A549 (cell line): ENCODE data around the gene FBXL20. TPM values are rescaled to one million over a fixed set of nuclear protein-coding genes. Genes with fewer than 3 reads are reported as not detected.
"Not testable (repeated sequence)": the region's sequence is repeated elsewhere in the genome, so short reads cannot be mapped to it uniquely, and the experiment has no call there.

ENCODE experiments used
- ATAC-seq, 2 experiments: fragments of 200-7000 bp in 1 of 2; fragments of >200 bp in 1 of 2; cut with Nextera tagmentation in 1 of 2; cut with Tn5 transposase in 1 of 2; 3 replicates each; pipeline versions ENCODE4 v1.8.0 to v1.9.1; 2018 to 2020; ENCODE audit warnings: mild to moderate bottlenecking in 1 of 2, moderate library complexity in 1 of 2
- CTCF ChIA-PET: fragments of 300-600 bp; sonication (Branson Sonifier 250); formaldehyde crosslinking; extraction: SDS; loops from one replicate; lab custom pipeline; 2021; ENCODE audit warnings: antibody characterized with exemption, inconsistent platforms; lab: Yijun Ruan, JAX
- POLR2A ChIA-PET: fragments of 350-600 bp; formaldehyde crosslinking; extraction: SDS; loops from one replicate; lab custom pipeline; 2021; ENCODE audit warnings: antibody characterized with exemption, inconsistent platforms; lab: Yijun Ruan, JAX
- DNase-seq, 2 experiments: peaks; one replicate each; pipeline versions ENCODE4 v3.0.0 to v3.0.0-alpha.2; 2011 to 2016; ENCODE audit warnings: low read depth in 1 of 2, low spot score in 1 of 2
- FAIRE-seq: peaks from 2 replicates; lab custom pipeline; 2011; peaks lifted over from hg19 to GRCh38; lab: Jason Lieb, UNC
- H3K27ac ChIP-seq, 2 experiments: fragments of >200 bp; sonication (Bioruptor Twin); formaldehyde crosslinking; 3 replicates each; pipeline ENCODE4 v1.5.1; 2016 to 2017
- H3K4me1 ChIP-seq: fragments of >200 bp; sonication (Bioruptor Twin); formaldehyde crosslinking; 3 replicates; pipeline ENCODE4 v1.6.1; 2016
- H3K4me2 ChIP-seq: fragments of >200 bp; sonication (Bioruptor Twin); formaldehyde crosslinking; 3 replicates; pipeline ENCODE4 v1.6.1; 2016
- H3K4me3 ChIP-seq: fragments of >200 bp; sonication (Bioruptor Twin); formaldehyde crosslinking; 3 replicates; pipeline ENCODE4 v1.5.1; 2016
- H3K9me3 ChIP-seq: fragments of >200 bp; sonication (Bioruptor Twin); formaldehyde crosslinking; 3 replicates; pipeline ENCODE4 v1.6.1; 2016
- BHLHE40 ChIP-seq: IDR thresholded peaks from 2 replicates; pipeline ENCODE4 v1.6.1; 2012; ENCODE audit warnings: low read depth, low read length, inconsistent platforms
- CBX2 ChIP-seq: fragments of 200-600 bp; sonication (generic); IDR thresholded peaks from 2 replicates; pipeline ENCODE4 v1.6.1; 2016; ENCODE audit warnings: low read depth, mild to moderate bottlenecking, borderline replicate concordance
- CBX8 ChIP-seq: fragments of 200-600 bp; sonication (generic); IDR thresholded peaks from 2 replicates; pipeline ENCODE4 v1.6.1; 2016
- CEBPB ChIP-seq, 2 experiments: fragments of >200 bp in 1 of 2; sonication (Bioruptor Twin) in 1 of 2; formaldehyde crosslinking in 1 of 2; IDR thresholded peaks; 2 replicates each; pipeline ENCODE4 v1.6.1; 2012 to 2016
- CHD2 ChIP-seq: fragments of 150-350 bp; IDR thresholded peaks from 2 replicates; pipeline ENCODE4 v1.6.1; 2014; ENCODE audit warnings: low read length; ENCODE audit not compliant: partially characterized antibody
- E2F6 ChIP-seq: IDR thresholded peaks from 2 replicates; pipeline ENCODE4 v1.6.1; 2012; ENCODE audit warnings: low read depth, borderline replicate concordance
- GATA3 ChIP-seq: IDR thresholded peaks from 2 replicates; pipeline ENCODE4 v1.6.1; 2012; ENCODE audit warnings: borderline replicate concordance
- HOXA7 ChIP-seq: fragments of 250-450 bp; sonication (Bioruptor Pico); IDR thresholded peaks from 2 replicates; pipeline ENCODE4 v1.5.0; 2020; ENCODE audit warnings: mild to moderate bottlenecking, moderate library complexity
- JUNB ChIP-seq: fragments of >200 bp; sonication (Bioruptor Twin); formaldehyde crosslinking; IDR thresholded peaks from 2 replicates; pipeline ENCODE4 v1.6.1; 2016
- KDM1A ChIP-seq: fragments of 200-600 bp; sonication (generic); IDR thresholded peaks from 2 replicates; pipeline ENCODE4 v1.6.1; 2016; ENCODE audit warnings: low read depth, mild to moderate bottlenecking
- KDM5A ChIP-seq: fragments of 200-600 bp; sonication (generic); IDR thresholded peaks from 2 replicates; pipeline ENCODE4 v1.6.1; 2016; ENCODE audit warnings: antibody characterized with exemption, mild to moderate bottlenecking
- MAFK ChIP-seq: fragments of 450-650 bp; IDR thresholded peaks from 2 replicates; pipeline ENCODE4 v1.6.1; 2014; ENCODE audit not compliant: partially characterized antibody
- MAZ ChIP-seq: fragments of 150-350 bp; IDR thresholded peaks from 2 replicates; pipeline ENCODE4 v1.6.1; 2014; ENCODE audit warnings: antibody characterized with exemption, low read depth, low read length, borderline replicate concordance
- NFE2L2 ChIP-seq: fragments of 150-350 bp; conservative IDR thresholded peaks from 2 replicates; pipeline ENCODE4 v1.6.1; 2014; ENCODE audit warnings: low read length
- NPAS2 ChIP-seq: fragments of 250-450 bp; sonication (Bioruptor Pico); IDR thresholded peaks from 2 replicates; pipeline ENCODE4 v1.8.0; 2022; ENCODE audit warnings: mild to moderate bottlenecking, moderate library complexity, borderline replicate concordance
- NR3C1 ChIP-seq: fragments of >200 bp; sonication (Bioruptor Twin); formaldehyde crosslinking; IDR thresholded peaks from 3 replicates; pipeline ENCODE4 v1.6.1; 2017
- SMC3 ChIP-seq: fragments of >200 bp; sonication (Bioruptor Twin); formaldehyde crosslinking; IDR thresholded peaks from 3 replicates; pipeline ENCODE4 v1.6.1; 2018; ENCODE audit warnings: inconsistent platforms
- ZC3H11A ChIP-seq: fragments of 450-650 bp; IDR thresholded peaks from 2 replicates; pipeline ENCODE4 v1.6.1; 2014; ENCODE audit warnings: antibody characterized with exemption, mild to moderate bottlenecking
- WGBS: methylation state at CpG from one replicate; pipeline ENCODE4 v1.1.6; 2017; ENCODE audit errors: missing lambda C conversion rate; 5-methylcytosine and 5-hydroxymethylcytosine counted together
- polyA plus RNA-seq, 4 experiments: library from polyadenylated mRNA; depleted of rRNA in 3 of 4; stranded (reverse); fragments of >200 nt; fragmentation: RNase III in 1 of 4; extraction: RNeasy Plus Mini Kit Qiagen cat#74134 plus additional on column Dnase treatment in 1 of 4; gene quantifications; 2 replicates in 3 of 4; 3 replicates in 1 of 4; pipeline ENCODE4 v1.2.3, GENCODE V29; 2011 to 2017
- TF ChIP-seq, protein P1 (sequence below): IDR thresholded peaks from 2 replicates; pipeline ENCODE4 v1.6.1; 2012
- TF ChIP-seq, protein P2 (sequence below): fragments of >200 bp; sonication (Bioruptor Twin); formaldehyde crosslinking; IDR thresholded peaks from 2 replicates; pipeline ENCODE4 v1.6.1; 2016

Gene FBXL20
- polyA plus RNA-seq, 2 of the 4 experiments (the other 2 are of a cell fraction): 5.7 to 6.7 TPM

- H3K9me3 ChIP-seq: no peaks in the 10 kb centered on the region
- POLR2A ChIA-PET: no interaction called here
- no peak for ATAC-seq
- no peak for FAIRE-seq
- no peak overlapping the region for H3K4me2 ChIP-seq
- H3K27ac ChIP-seq: no peak overlapping the region
- TF ChIP-seq, protein P1, sequence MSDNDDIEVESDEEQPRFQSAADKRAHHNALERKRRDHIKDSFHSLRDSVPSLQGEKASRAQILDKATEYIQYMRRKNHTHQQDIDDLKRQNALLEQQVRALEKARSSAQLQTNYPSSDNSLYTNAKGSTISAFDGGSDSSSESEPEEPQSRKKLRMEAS: no peak
- TF ChIP-seq MAFK: no peak
- TF ChIP-seq CHD2: no peak
- no peak for TF ChIP-seq KDM5A
- no peak for TF ChIP-seq CEBPB (IDR thresholded peaks at IDR 0.05)
- TF ChIP-seq NPAS2 (CRISPR knock-in tag): no peak
- TF ChIP-seq SMC3: no peak
- no peak for TF ChIP-seq JUNB
- no peak for DNase-seq
- WGBS: 82% methylated on average over 3 of the region's 3 CpGs
- H3K4me1 ChIP-seq: no peaks in the 10 kb centered on the region
- no peak overlapping the region for H3K4me3 ChIP-seq
- CTCF ChIA-PET: interaction anchor here (1.3 to 2.4 kb wide), 2 partner anchors 11 to 97 kb away, joined by 4 to 8 read pairs; no protein-coding TSS in a partner anchor
Observed at GRCh38 chr17:39341541-39341940, 59.9 kb downstream of the FBXL20 start.

DNA sequence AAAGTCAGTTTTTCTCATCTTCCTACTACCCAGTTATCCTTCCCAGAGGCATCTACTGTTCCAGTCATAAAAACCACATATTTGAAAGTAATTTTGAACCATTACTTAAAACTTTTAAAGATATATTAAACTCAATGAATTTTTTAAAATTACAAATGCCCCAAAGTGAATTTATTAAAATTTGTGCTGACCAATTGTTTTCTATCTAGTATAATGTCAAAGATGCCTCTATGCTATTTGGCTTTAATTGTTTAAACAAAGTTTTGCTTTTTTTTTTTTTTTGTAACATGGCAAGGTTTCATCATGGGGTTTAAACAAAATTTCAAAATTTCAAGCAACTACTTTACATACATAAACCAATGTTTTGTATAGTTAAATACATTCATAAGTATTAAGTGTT is 60.7 kb downstream of the FBXL20 start:
- Histone ChIP-seq H3K9me3 (no peaks in the 10 kb centered on the region), H3K27ac (no peak overlapping the region), H3K4me2 (no peak overlapping the region), H3K4me1 (peaks cover 5% of the 10 kb centered on the region; the same call in 2 of the 3 replicates), H3K4me3 (no peak overlapping the region)
- FAIRE-seq (no peak), ATAC-seq (no peak), DNase-seq (no peak)
- TF ChIP-seq GATA3 (no peak), MAZ (no peak)
- CTCF ChIA-PET: interaction anchor here (1.3 to 2.4 kb wide), 2 partner anchors 12 to 96 kb away, joined by 4 to 8 read pairs; no protein-coding TSS in a partner anchor
- POLR2A ChIA-PET: no interaction called here

DNA sequence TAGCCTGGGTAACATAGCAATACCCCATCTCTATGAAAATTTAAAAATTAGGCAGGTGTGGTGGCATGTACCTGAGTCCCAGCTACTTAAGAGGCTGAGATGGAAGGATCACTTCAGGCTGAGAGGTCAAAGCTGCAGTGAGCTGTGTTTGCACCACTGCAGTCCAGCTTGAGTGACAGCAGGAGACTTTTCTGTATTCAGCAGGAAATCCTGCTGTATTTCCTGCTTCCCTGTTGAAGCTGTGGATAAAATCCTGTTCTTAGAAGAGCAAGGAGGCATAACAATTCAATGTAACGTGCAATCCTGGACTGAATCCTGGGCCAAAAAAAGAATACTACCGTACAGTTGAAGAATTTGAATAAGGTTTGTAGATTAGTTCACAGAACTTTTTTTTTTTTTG is 62.2 kb downstream of the FBXL20 start:
- Histone ChIP-seq H3K4me3 (no peak overlapping the region), H3K4me1 (peaks cover 16% of the 10 kb centered on the region; the same call in 2 of the 3 replicates), H3K4me2 (no peak overlapping the region), H3K9me3 (no peaks in the 10 kb centered on the region), H3K27ac (no peak overlapping the region)
- FAIRE-seq: no peak
- TF ChIP-seq E2F6: no peak
- TF ChIP-seq GATA3: no peak
- TF ChIP-seq, protein P2, sequence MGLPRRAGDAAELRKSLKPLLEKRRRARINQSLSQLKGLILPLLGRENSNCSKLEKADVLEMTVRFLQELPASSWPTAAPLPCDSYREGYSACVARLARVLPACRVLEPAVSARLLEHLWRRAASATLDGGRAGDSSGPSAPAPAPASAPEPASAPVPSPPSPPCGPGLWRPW: no peak
- no peak for TF ChIP-seq NFE2L2
- no peak for TF ChIP-seq HOXA7
- TF ChIP-seq CBX2: no peak
- no peak for TF ChIP-seq ZC3H11A
- TF ChIP-seq NR3C1: no peak
- no peak for TF ChIP-seq CBX8
- no peak for TF ChIP-seq BHLHE40
- TF ChIP-seq KDM1A: no peak
- CTCF ChIA-PET: interaction anchor here (0.6 to 1.3 kb wide), 3 partner anchors 13 to 95 kb away, joined by 3 read pairs; no protein-coding TSS in a partner anchor
- DNase-seq: no peak
- no peak for ATAC-seq
- WGBS: 86% methylated on average over 2 of the region's 2 CpGs
- POLR2A ChIA-PET: no interaction called here

DNA sequence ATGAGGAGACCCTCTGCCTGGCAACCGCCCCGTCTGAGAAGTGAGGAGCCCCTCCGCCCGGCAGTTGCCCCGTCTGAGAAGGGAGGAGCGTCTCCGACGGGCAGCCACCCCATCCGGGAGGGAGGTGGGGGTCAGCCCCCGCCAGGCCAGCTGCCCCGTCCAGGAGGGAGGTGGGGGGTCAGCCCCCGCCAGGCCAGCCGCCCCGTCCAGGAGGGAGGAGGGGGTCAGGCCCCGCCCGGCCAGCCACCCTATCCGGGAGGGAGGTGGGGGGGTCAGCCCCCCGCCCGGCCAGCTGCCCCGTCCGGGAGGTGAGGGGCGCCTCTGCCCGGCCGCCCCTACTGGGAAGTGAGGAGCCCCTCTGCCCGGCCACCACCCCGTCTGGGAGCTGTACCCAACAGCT is 63.8 kb downstream of the FBXL20 start:
- H3K27ac ChIP-seq, DNase-seq, POLR2A ChIA-PET, ATAC-seq, H3K4me3 ChIP-seq, H3K9me3 ChIP-seq, CTCF ChIA-PET, H3K4me2 ChIP-seq, FAIRE-seq: not testable (repeated sequence)
- peaks cover 18% of the 10 kb centered on the region; the same call in 2 of the 3 replicates for H3K4me1 ChIP-seq
- 90% methylated on average over 14 of the region's 26 CpGs for WGBS
